ENCODE measurements around the gene TMED4.

GRCh38 chr7:44617225-44617890, 35.3 kb upstream of the TMED4 start:
- TF ChIP-seq, protein P1, sequence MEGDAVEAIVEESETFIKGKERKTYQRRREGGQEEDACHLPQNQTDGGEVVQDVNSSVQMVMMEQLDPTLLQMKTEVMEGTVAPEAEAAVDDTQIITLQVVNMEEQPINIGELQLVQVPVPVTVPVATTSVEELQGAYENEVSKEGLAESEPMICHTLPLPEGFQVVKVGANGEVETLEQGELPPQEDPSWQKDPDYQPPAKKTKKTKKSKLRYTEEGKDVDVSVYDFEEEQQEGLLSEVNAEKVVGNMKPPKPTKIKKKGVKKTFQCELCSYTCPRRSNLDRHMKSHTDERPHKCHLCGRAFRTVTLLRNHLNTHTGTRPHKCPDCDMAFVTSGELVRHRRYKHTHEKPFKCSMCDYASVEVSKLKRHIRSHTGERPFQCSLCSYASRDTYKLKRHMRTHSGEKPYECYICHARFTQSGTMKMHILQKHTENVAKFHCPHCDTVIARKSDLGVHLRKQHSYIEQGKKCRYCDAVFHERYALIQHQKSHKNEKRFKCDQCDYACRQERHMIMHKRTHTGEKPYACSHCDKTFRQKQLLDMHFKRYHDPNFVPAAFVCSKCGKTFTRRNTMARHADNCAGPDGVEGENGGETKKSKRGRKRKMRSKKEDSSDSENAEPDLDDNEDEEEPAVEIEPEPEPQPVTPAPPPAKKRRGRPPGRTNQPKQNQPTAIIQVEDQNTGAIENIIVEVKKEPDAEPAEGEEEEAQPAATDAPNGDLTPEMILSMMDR (IDR thresholded peaks at IDR 0.05) = no peak
- TF ChIP-seq EZH2 (IDR thresholded peaks at IDR 0.05) (no peak), EZH2phosphoT487 (IDR thresholded peaks at IDR 0.05) (no peak)

All from neural progenitor cell (in vitro differentiated cells).